Caco-2 (cell line): ENCODE results near the gene CCNI. TPM values are rescaled to one million over a fixed set of nuclear protein-coding genes. Genes with fewer than 3 reads are reported as not detected.

Source experiments
- BruUV-seq: library from RNA; stranded (reverse); fragments of 400-500 nt; replicated peaks from 2 replicates; lab custom pipeline; 2021; lab: Mats Ljungman, UMichigan
- CTCF ChIA-PET: fragments of 300-600 bp; sonication (Branson Sonifier 250); formaldehyde crosslinking; loops from one replicate; lab custom pipeline; 2022; ENCODE audit warnings: antibody characterized with exemption; lab: Charles Lee
- POLR2A ChIA-PET: fragments of 300-600 bp; sonication (Branson Sonifier 250); formaldehyde crosslinking; loops from one replicate; lab custom pipeline; 2022; ENCODE audit warnings: antibody characterized with exemption; lab: Charles Lee
- DNase-seq, 2 experiments: peaks; one replicate each; pipeline versions ENCODE4 v3.0.0 to v3.0.0-alpha.2; 2020 to 2022
- H3K27me3 ChIP-seq: replicated peaks from 2 replicates; pipeline ENCODE4 v1.6.0; 2011; ENCODE audit warnings: low read length; ENCODE audit not compliant: control insufficient read depth, insufficient read depth
- H3K36me3 ChIP-seq: 2 replicates; pipeline ENCODE4 v1.5.1; 2011; ENCODE audit warnings: low read length; ENCODE audit not compliant: control insufficient read depth, insufficient read depth
- H3K4me1 ChIP-seq: fragments of 250-450 bp; sonication (Bioruptor Pico); 2 replicates; pipeline ENCODE4 v1.5.1; 2020; ENCODE audit warnings: mild to moderate bottlenecking
- H3K4me3 ChIP-seq: 2 replicates; pipeline ENCODE4 v1.5.1; 2011; ENCODE audit warnings: low read depth, mild to moderate bottlenecking, control low read depth, low read length
- H3K9me3 ChIP-seq: fragments of 250-450 bp; sonication (Bioruptor Pico); 2 replicates; pipeline ENCODE4 v1.5.1; 2020; ENCODE audit warnings: mild to moderate bottlenecking, moderate library complexity
- H3K27ac Mint-ChIP-seq: one replicate; pipeline ENCODE4 v1.8.0; 2022; ENCODE audit warnings: mixed read lengths; ENCODE audit not compliant: unreplicated experiment
- H3K27me3 Mint-ChIP-seq: one replicate; pipeline ENCODE4 v1.8.0; 2022; ENCODE audit warnings: mixed read lengths; ENCODE audit not compliant: insufficient read depth, unreplicated experiment
- H3K36me3 Mint-ChIP-seq: one replicate; pipeline ENCODE4 v1.8.0; 2022; ENCODE audit warnings: mild to moderate bottlenecking, mixed read lengths; ENCODE audit not compliant: insufficient read depth, unreplicated experiment
- H3K4me1 Mint-ChIP-seq: one replicate; pipeline ENCODE4 v1.8.0; 2022; ENCODE audit warnings: low read depth, mixed read lengths; ENCODE audit not compliant: unreplicated experiment
- H3K4me3 Mint-ChIP-seq: one replicate; pipeline ENCODE4 v1.8.0; 2022; ENCODE audit warnings: mild to moderate bottlenecking, moderate library complexity, mixed read lengths; ENCODE audit not compliant: unreplicated experiment
- H3K9me3 Mint-ChIP-seq: one replicate; pipeline ENCODE4 v1.8.0; 2022; ENCODE audit warnings: mixed read lengths; ENCODE audit not compliant: unreplicated experiment
- CTCF ChIP-seq, 2 experiments: fragments of 200-600 bp in 1 of 2; IDR thresholded peaks; 1 replicate in 1 of 2; 2 replicates in 1 of 2; pipeline versions ENCODE4 v1.5.1 to v1.8.0; 2011 to 2022; ENCODE audit warnings: antibody characterized with exemption in 1 of 2, control low read depth in 1 of 2, inconsistent platforms in 1 of 2, low read depth in 1 of 2, low read length in 1 of 2, mild to moderate bottlenecking in 1 of 2, moderate library complexity in 1 of 2; ENCODE audit not compliant: insufficient read depth in 1 of 2, severe bottlenecking in 1 of 2, unreplicated experiment in 1 of 2
- intact Hi-C: fragments of 100-400 bp; cut with micrococcal nuclease; formaldehyde crosslinking; loops from one replicate; pipeline ENCODE4 v1.10.0; 2022; ENCODE audit not compliant: unreplicated experiment
- total RNA-seq: library from RNA; stranded (reverse); gene quantifications from 2 replicates; pipeline ENCODE4 v1.2.3, GENCODE V29; 2022

Gene CCNI
- total RNA-seq, 1 experiment from 2014 or later, result 164 TPM

- DNase-seq, result no peak
- CTCF ChIA-PET, result no interaction called here
- peaks cover 3% of the 10 kb centered on the region; the same call in 1 of the 2 replicates for H3K36me3 ChIP-seq
- H3K9me3 ChIP-seq, result no peaks in the 10 kb centered on the region
- no peak overlapping the region for H3K27ac Mint-ChIP-seq
- H3K4me1 ChIP-seq, result peaks cover 11% of the 10 kb centered on the region
- H3K27me3 Mint-ChIP-seq, result no peaks in the 10 kb centered on the region
- POLR2A ChIA-PET, result no interaction called here
- no peak overlapping the region for H3K4me3 Mint-ChIP-seq
- H3K4me3 ChIP-seq, result no peak overlapping the region
- peaks cover 65% of the 10 kb centered on the region for H3K36me3 Mint-ChIP-seq
- BruUV-seq, result no TSS peak
- peaks cover 13% of the 10 kb centered on the region for H3K4me1 Mint-ChIP-seq
- TF ChIP-seq CTCF (IDR thresholded peaks at IDR 0.05; ENCODE audit: insufficient read depth in 1 of 2, low read depth in 1 of 2, low read length in 1 of 2, severe bottlenecking in 1 of 2, unreplicated experiment in 1 of 2), result no peak
- no peaks in the 10 kb centered on the region for H3K27me3 ChIP-seq
- H3K9me3 Mint-ChIP-seq, result no peaks in the 10 kb centered on the region
- intact Hi-C loops, result no loop called here
Measured at GRCh38 chr4:77022560-77023179, 53.1 kb downstream of the CCNI start.

GRCh38 chr4:77021614-77022089, 54.1 kb downstream of the CCNI start:
- no peaks in the 10 kb centered on the region for H3K9me3 ChIP-seq
- no peaks in the 10 kb centered on the region for H3K27me3 ChIP-seq
- Mint-ChIP-seq H3K27ac (peak overlapping the region; percentile 32), H3K27me3 (no peaks in the 10 kb centered on the region), H3K4me1 (peaks cover 13% of the 10 kb centered on the region), H3K36me3 (peaks cover 64% of the 10 kb centered on the region), H3K4me3 (no peak overlapping the region), H3K9me3 (no peaks in the 10 kb centered on the region)
- CTCF ChIA-PET, result no interaction called here
- peaks cover 3% of the 10 kb centered on the region; the same call in 1 of the 2 replicates for H3K36me3 ChIP-seq
- BruUV-seq, result no TSS peak
- no peak for DNase-seq
- intact Hi-C loops, result no loop called here
- peaks cover 11% of the 10 kb centered on the region for H3K4me1 ChIP-seq
- no peak for TF ChIP-seq CTCF (IDR thresholded peaks at IDR 0.05; ENCODE audit: insufficient read depth in 1 of 2, low read depth in 1 of 2, low read length in 1 of 2, severe bottlenecking in 1 of 2, unreplicated experiment in 1 of 2)
- POLR2A ChIA-PET, result no interaction called here
- H3K4me3 ChIP-seq, result no peak overlapping the region

- DNase-seq, result no peak
- H3K9me3 ChIP-seq, result no peaks in the 10 kb centered on the region
- no peak overlapping the region for H3K27ac Mint-ChIP-seq
- H3K36me3 Mint-ChIP-seq, result peaks cover 56% of the 10 kb centered on the region
- H3K4me3 ChIP-seq, result no peak overlapping the region
- no peaks in the 10 kb centered on the region for H3K27me3 ChIP-seq
- peaks cover 13% of the 10 kb centered on the region for H3K4me1 Mint-ChIP-seq
- BruUV-seq, result no TSS peak
- POLR2A ChIA-PET, result no interaction called here
- H3K27me3 Mint-ChIP-seq, result no peaks in the 10 kb centered on the region
- CTCF ChIA-PET, result no interaction called here
- no peak for TF ChIP-seq CTCF (IDR thresholded peaks at IDR 0.05; ENCODE audit: insufficient read depth in 1 of 2, low read depth in 1 of 2, low read length in 1 of 2, severe bottlenecking in 1 of 2, unreplicated experiment in 1 of 2)
- no peak overlapping the region for H3K4me3 Mint-ChIP-seq
- intact Hi-C loops, result no loop called here
- peaks cover 3% of the 10 kb centered on the region; the same call in 1 of the 2 replicates for H3K36me3 ChIP-seq
- H3K4me1 ChIP-seq, result peaks cover 11% of the 10 kb centered on the region
- H3K9me3 Mint-ChIP-seq, result no peaks in the 10 kb centered on the region
Measured at GRCh38 chr4:77020017-77020416, 55.8 kb downstream of the CCNI start.
